Activated B cell treated with CpG ODN at 0.5 μM for 24 hours (primary cell): ENCODE data around the gene BCAN. TPM values are rescaled to one million over a fixed set of nuclear protein-coding genes. Genes with fewer than 3 reads are reported as not detected.

Experiments used
- ATAC-seq: fragments of 200-7000 bp; cut with Tn5 transposase; one replicate; pipeline ENCODE4 v1.10.0; 2021; ENCODE audit warnings: low read depth, mild to moderate bottlenecking, moderate library complexity
- CTCF ChIA-PET: fragments of 350-600 bp; sonication (Branson Sonifier 250); formaldehyde crosslinking; loops from one replicate; lab custom pipeline; 2021; ENCODE audit warnings: antibody characterized with exemption; lab: Charles Lee
- POLR2A ChIA-PET: fragments of 350-600 bp; sonication (Branson Sonifier 250); formaldehyde crosslinking; loops from one replicate; lab custom pipeline; 2021; ENCODE audit warnings: antibody characterized with exemption; lab: Charles Lee
- DNase-seq: peaks from one replicate; pipeline ENCODE4 v3.0.0; 2022
- H3K27ac Mint-ChIP-seq: one replicate; pipeline ENCODE4 v1.8.0; 2020; ENCODE audit warnings: mixed read lengths
- H3K27me3 Mint-ChIP-seq: one replicate; pipeline ENCODE4 v1.8.0; 2021; ENCODE audit warnings: mixed read lengths
- H3K36me3 Mint-ChIP-seq: one replicate; pipeline ENCODE4 v1.8.0; 2021; ENCODE audit warnings: low read depth, mixed read lengths
- H3K4me1 Mint-ChIP-seq: one replicate; pipeline ENCODE4 v1.8.0; 2021; ENCODE audit warnings: mixed read lengths
- H3K4me3 Mint-ChIP-seq: one replicate; pipeline ENCODE4 v1.8.0; 2020; ENCODE audit warnings: mild to moderate bottlenecking, mixed read lengths
- H3K9me3 Mint-ChIP-seq: one replicate; pipeline ENCODE4 v1.8.0; 2020; ENCODE audit warnings: mixed read lengths
- CTCF ChIP-seq: fragments of 200-600 bp; IDR thresholded peaks from one replicate; pipeline ENCODE4 v1.8.0; 2022; ENCODE audit warnings: antibody characterized with exemption, mild to moderate bottlenecking
- intact Hi-C: fragments of 100-400 bp; cut with micrococcal nuclease; formaldehyde crosslinking; loops from one replicate; pipeline ENCODE4 v1.15.1; 2024
- total RNA-seq: library from RNA; stranded (reverse); gene quantifications from 2 replicates; pipeline ENCODE4 v1.2.3, GENCODE V29; 2022

The BCAN gene
- total RNA-seq, 1 donor from 2014 or later = 0.51 TPM

GRCh38 chr1:156696755-156697154 lies 54.8 kb downstream of the BCAN start:
- intact Hi-C loops = no loop called here
- POLR2A ChIA-PET = no interaction called here
- no peaks in the 10 kb centered on the region for H3K9me3 Mint-ChIP-seq
- peaks cover 59% of the 10 kb centered on the region for H3K27me3 Mint-ChIP-seq
- H3K27ac Mint-ChIP-seq = no peak overlapping the region
- DNase-seq = no peak
- H3K36me3 Mint-ChIP-seq = no peaks in the 10 kb centered on the region
- ATAC-seq = no peak
- CTCF ChIA-PET = no interaction called here
- peaks cover 12% of the 10 kb centered on the region for H3K4me1 Mint-ChIP-seq
- TF ChIP-seq CTCF = no peak
- no peak overlapping the region for H3K4me3 Mint-ChIP-seq

GRCh38 chr1:156697481-156697880 lies 55.6 kb downstream of the BCAN start:
- Mint-ChIP-seq H3K27me3 (peaks cover 52% of the 10 kb centered on the region), H3K9me3 (no peaks in the 10 kb centered on the region), H3K27ac (no peak overlapping the region), H3K4me1 (peaks cover 5% of the 10 kb centered on the region), H3K36me3 (no peaks in the 10 kb centered on the region), H3K4me3 (no peak overlapping the region)
- POLR2A ChIA-PET = no interaction called here
- intact Hi-C loops = no loop called here
- ATAC-seq (no peak), DNase-seq (no peak)
- CTCF ChIA-PET = no interaction called here
- TF ChIP-seq CTCF = no peak

GRCh38 chr1:156698995-156699394 lies 57.1 kb downstream of the BCAN start:
- peaks cover 2% of the 10 kb centered on the region for H3K4me1 Mint-ChIP-seq
- POLR2A ChIA-PET = no interaction called here
- H3K27ac Mint-ChIP-seq = no peak overlapping the region
- DNase-seq (no peak), ATAC-seq (no peak)
- intact Hi-C loops = no loop called here
- H3K36me3 Mint-ChIP-seq = no peaks in the 10 kb centered on the region
- H3K4me3 Mint-ChIP-seq = no peak overlapping the region
- no peak for TF ChIP-seq CTCF
- CTCF ChIA-PET = interaction anchor here (1.7 kb wide), 1 partner anchor 9 kb away, joined by 5 read pairs; no protein-coding TSS in a partner anchor
- no peaks in the 10 kb centered on the region for H3K9me3 Mint-ChIP-seq
- peaks cover 49% of the 10 kb centered on the region for H3K27me3 Mint-ChIP-seq

GRCh38 chr1:156700736-156701531 lies 59.0 kb downstream of the BCAN start:
- H3K27ac Mint-ChIP-seq = no peak overlapping the region
- H3K4me1 Mint-ChIP-seq = peaks cover 18% of the 10 kb centered on the region
- CTCF ChIA-PET = interaction anchor here (1.0 to 1.5 kb wide), 4 partner anchors 10 to 25 kb away, joined by 3 read pairs; no protein-coding TSS in a partner anchor
- no peaks in the 10 kb centered on the region for H3K9me3 Mint-ChIP-seq
- no peak for TF ChIP-seq CTCF
- no peaks in the 10 kb centered on the region for H3K36me3 Mint-ChIP-seq
- H3K4me3 Mint-ChIP-seq = no peak overlapping the region
- intact Hi-C loops = no loop called here
- DNase-seq = no peak
- POLR2A ChIA-PET = no interaction called here
- no peak for ATAC-seq
- H3K27me3 Mint-ChIP-seq = peaks cover 52% of the 10 kb centered on the region

GRCh38 chr1:156703336-156703735 lies 61.4 kb downstream of the BCAN start:
- CTCF ChIA-PET = interaction anchor here (1.5 kb wide), 1 partner anchor 14 kb away, joined by 6 read pairs; no protein-coding TSS in a partner anchor
- H3K4me3 Mint-ChIP-seq = no peak overlapping the region

More at GRCh38 chr1:156703336-156703735, 61.4 kb downstream of the BCAN start:
- Mint-ChIP-seq H3K27me3 (peaks cover 36% of the 10 kb centered on the region), H3K27ac (no peak overlapping the region), H3K36me3 (no peaks in the 10 kb centered on the region), H3K9me3 (no peaks in the 10 kb centered on the region), H3K4me1 (peaks cover 28% of the 10 kb centered on the region)
- intact Hi-C loops = no loop called here
- ATAC-seq = no peak
- POLR2A ChIA-PET = no interaction called here
- TF ChIP-seq CTCF = no peak
- DNase-seq = no peak
